Smooth muscle cell of the brain vasculature (primary cell): Measurements from ENCODE around the gene HMX1.

Experiments
- DNase-seq: peaks from one replicate; pipeline ENCODE4 v3.0.0-alpha.2; 2012; ENCODE audit warnings: low read depth, low spot score

HMX1 gene

GRCh38 chr4:8820178-8821102, 51.2 kb downstream of the HMX1 start:
- DNase-seq = no peak

- DNase-seq = no peak
Observed at GRCh38 chr4:8819473-8820177, 52.0 kb downstream of the HMX1 start.

GRCh38 chr4:8819019-8819418, 52.6 kb downstream of the HMX1 start:
- DNase-seq = no peak

- no peak for DNase-seq
Observed at GRCh38 chr4:8818063-8818881, 53.4 kb downstream of the HMX1 start.

GRCh38 chr4:8817813-8818062, 53.9 kb downstream of the HMX1 start:
- no peak for DNase-seq

- DNase-seq = no peak
Observed at GRCh38 chr4:8817096-8817812, 54.4 kb downstream of the HMX1 start.
